HG03565 (cell line): ENCODE data around the gene LATS2.

ENCODE experiments used
- ATAC-seq: cut with Tn5 transposase; IDR thresholded peaks from one replicate; pipeline ENCODE4 v1.9.1; 2021; ENCODE audit warnings: mild to moderate bottlenecking, moderate library complexity; ENCODE audit not compliant: unreplicated experiment

LATS2 gene

GRCh38 chr13:20994441-20994821, 67.0 kb downstream of the LATS2 start:
- ATAC-seq, result no peak

GRCh38 chr13:20993661-20994440, 67.5 kb downstream of the LATS2 start:
- no peak for ATAC-seq

GRCh38 chr13:20993211-20993610, 68.2 kb downstream of the LATS2 start:
- ATAC-seq, result no peak

- ATAC-seq, result no peak
Measured at GRCh38 chr13:20991741-20992520, 69.5 kb downstream of the LATS2 start.

GRCh38 chr13:20990910-20991525, 70.4 kb downstream of the LATS2 start:
- no peak for ATAC-seq

GRCh38 chr13:20989656-20990321, 71.6 kb downstream of the LATS2 start:
- ATAC-seq, result no peak

- ATAC-seq, result no peak
Measured at GRCh38 chr13:20988909-20989655, 72.3 kb downstream of the LATS2 start.

- ATAC-seq, result no peak
Measured at GRCh38 chr13:20988033-20988908, 73.1 kb downstream of the LATS2 start.

GRCh38 chr13:20987599-20987998, 73.8 kb downstream of the LATS2 start:
- no peak for ATAC-seq

GRCh38 chr13:20984879-20985278, 76.5 kb downstream of the LATS2 start:
- no peak for ATAC-seq

GRCh38 chr13:20983386-20983785, 78.0 kb downstream of the LATS2 start:
- no peak for ATAC-seq

GRCh38 chr13:20981370-20982095, 79.9 kb downstream of the LATS2 start:
- no peak for ATAC-seq

- no peak for ATAC-seq
Measured at GRCh38 chr13:20980899-20981298, 80.5 kb downstream of the LATS2 start.

- no peak for ATAC-seq
Measured at GRCh38 chr13:20980430-20980829, 81.0 kb downstream of the LATS2 start.

GRCh38 chr13:20977394-20977793, 84.0 kb downstream of the LATS2 start:
- no peak for ATAC-seq

- no peak for ATAC-seq
Measured at GRCh38 chr13:20974981-20975585, 86.3 kb downstream of the LATS2 start.

GRCh38 chr13:20973886-20974425, 87.4 kb downstream of the LATS2 start:
- ATAC-seq, result no peak

- no peak for ATAC-seq
Measured at GRCh38 chr13:20972731-20973130, 88.7 kb downstream of the LATS2 start.
